Fibroblast of lung (primary cell): ENCODE results near the gene SHLD2.

Experiments used
- EZH2 ChIP-seq: IDR thresholded peaks from 2 replicates; pipeline ENCODE4 v1.5.1; 2012; ENCODE audit warnings: low read length, control low read depth, mild to moderate bottlenecking; ENCODE audit errors: missing control alignments
- TF ChIP-seq, protein P1 (sequence below), 2 donors: IDR thresholded peaks in 1 of 2; conservative IDR thresholded peaks in 1 of 2; 1 replicate in 1 of 2; 2 replicates in 1 of 2; pipeline ENCODE4 v1.5.1; 2011 to 2012; ENCODE audit warnings: low read length in 2 of 2, control low read depth in 1 of 2, inconsistent platforms in 1 of 2, low read depth in 1 of 2, mild to moderate bottlenecking in 1 of 2

- TF ChIP-seq, protein P1, sequence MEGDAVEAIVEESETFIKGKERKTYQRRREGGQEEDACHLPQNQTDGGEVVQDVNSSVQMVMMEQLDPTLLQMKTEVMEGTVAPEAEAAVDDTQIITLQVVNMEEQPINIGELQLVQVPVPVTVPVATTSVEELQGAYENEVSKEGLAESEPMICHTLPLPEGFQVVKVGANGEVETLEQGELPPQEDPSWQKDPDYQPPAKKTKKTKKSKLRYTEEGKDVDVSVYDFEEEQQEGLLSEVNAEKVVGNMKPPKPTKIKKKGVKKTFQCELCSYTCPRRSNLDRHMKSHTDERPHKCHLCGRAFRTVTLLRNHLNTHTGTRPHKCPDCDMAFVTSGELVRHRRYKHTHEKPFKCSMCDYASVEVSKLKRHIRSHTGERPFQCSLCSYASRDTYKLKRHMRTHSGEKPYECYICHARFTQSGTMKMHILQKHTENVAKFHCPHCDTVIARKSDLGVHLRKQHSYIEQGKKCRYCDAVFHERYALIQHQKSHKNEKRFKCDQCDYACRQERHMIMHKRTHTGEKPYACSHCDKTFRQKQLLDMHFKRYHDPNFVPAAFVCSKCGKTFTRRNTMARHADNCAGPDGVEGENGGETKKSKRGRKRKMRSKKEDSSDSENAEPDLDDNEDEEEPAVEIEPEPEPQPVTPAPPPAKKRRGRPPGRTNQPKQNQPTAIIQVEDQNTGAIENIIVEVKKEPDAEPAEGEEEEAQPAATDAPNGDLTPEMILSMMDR (conservative IDR thresholded peaks at IDR 0.05 in 1 of 2, IDR thresholded peaks at IDR 0.05 in 1 of 2; ENCODE audit: low read depth in 1 of 2, low read length in 2 of 2), result no peak
- TF ChIP-seq EZH2, result no peak
Measured at GRCh38 chr10:87085537-87085936, 9.5 kb upstream of the SHLD2 start.
